Panc1 (cell line): ENCODE data around the gene NUTM2E. TPM values are rescaled to one million over a fixed set of nuclear protein-coding genes. Genes with fewer than 3 reads are reported as not detected.
"Not testable (repeated sequence)": the region's sequence is repeated elsewhere in the genome, so short reads cannot be mapped to it uniquely, and the experiment has no call there.

Experiments
- ATAC-seq: fragments of 200-7000 bp; cut with Tn5 transposase; 2 replicates; pipeline ENCODE4 v1.9.1; 2020; ENCODE audit warnings: mild to moderate bottlenecking, moderate library complexity
- Bru-seq: library from RNA; stranded (reverse); fragments of 400-500 nt; gene quantifications from one replicate; lab custom pipeline; 2021; lab: Mats Ljungman, UMichigan
- BruChase-seq, 2 experiments: library from RNA; stranded (reverse); fragments of 400-500 nt; gene quantifications; one replicate each; lab custom pipeline; 2021; lab: Mats Ljungman, UMichigan
- BruUV-seq: library from RNA; stranded (reverse); fragments of 400-500 nt; replicated peaks from 2 replicates; lab custom pipeline; 2021; lab: Mats Ljungman, UMichigan
- CTCF ChIA-PET: fragments of 300-600 bp; sonication (Branson Sonifier 250); formaldehyde crosslinking; loops from one replicate; lab custom pipeline; 2022; ENCODE audit warnings: antibody characterized with exemption; lab: Charles Lee
- POLR2A ChIA-PET: fragments of 300-600 bp; sonication (Branson Sonifier 250); formaldehyde crosslinking; loops from one replicate; lab custom pipeline; 2022; ENCODE audit warnings: antibody characterized with exemption; lab: Charles Lee
- DNase-seq: peaks from one replicate; pipeline ENCODE4 v3.0.0-alpha.2; 2010; ENCODE audit warnings: low read depth, low spot score
- H3K27ac ChIP-seq: 2 replicates; pipeline ENCODE4 v1.5.1; 2011; ENCODE audit warnings: mild to moderate bottlenecking, low read length, inconsistent platforms
- H3K27me3 ChIP-seq: fragments of 200-500 bp; sonication (Bioruptor generic); 2 replicates; pipeline ENCODE4 v1.6.0; 2014; ENCODE audit warnings: low read length, inconsistent platforms; ENCODE audit not compliant: control insufficient read depth, insufficient read depth
- H3K36me3 ChIP-seq: fragments of 200-500 bp; sonication (Bioruptor generic); 2 replicates; pipeline ENCODE4 v1.5.1; 2014; ENCODE audit warnings: inconsistent platforms, mild to moderate bottlenecking, low read length, moderate library complexity; ENCODE audit not compliant: control insufficient read depth, insufficient read depth
- H3K4me1 ChIP-seq: 2 replicates; pipeline ENCODE4 v1.5.1; 2011; ENCODE audit warnings: inconsistent platforms, mild to moderate bottlenecking, low read length, moderate library complexity; ENCODE audit not compliant: control insufficient read depth, insufficient read depth
- H3K4me3 ChIP-seq, 2 experiments: 2 replicates each; pipeline ENCODE4 v1.5.1; 2011 to 2012; ENCODE audit warnings: low read depth in 2 of 2, low read length in 2 of 2, mild to moderate bottlenecking in 2 of 2, inconsistent platforms in 1 of 2, moderate library complexity in 1 of 2
- H3K9me3 ChIP-seq: fragments of 200-500 bp; sonication (Bioruptor generic); 2 replicates; pipeline ENCODE4 v1.5.1; 2014; ENCODE audit warnings: low read depth, mild to moderate bottlenecking, inconsistent platforms, low read length, moderate library complexity; ENCODE audit not compliant: control insufficient read depth, insufficient read depth
- CTCF ChIP-seq: fragments of 450-650 bp; IDR thresholded peaks from 2 replicates; pipeline ENCODE4 v1.5.1; 2017; ENCODE audit warnings: mild to moderate bottlenecking
- in situ Hi-C: cut with HindIII; loops from 2 replicates; pipeline ENCODE4 v1.10.0; 2016; ENCODE audit warnings: low sequenced_read_pairs, low pct_unique_long_range_greater_than_20kb
- intact Hi-C: fragments of 100-400 bp; cut with micrococcal nuclease; formaldehyde crosslinking; loops from one replicate; pipeline ENCODE4 v1.10.0; 2022; ENCODE audit not compliant: unreplicated experiment
- long read RNA-seq: library from polyadenylated mRNA; unstranded; transcript quantifications from one replicate; pipeline ENCODE4 v2.0.0, GENCODE V29; 2021; ENCODE audit not compliant: unreplicated experiment
- polyA plus RNA-seq: library from polyadenylated mRNA; unstranded; fragments of >200 nt; gene quantifications from one replicate; pipeline ENCODE4 v1.2.1, GENCODE V29; 2012; ENCODE audit warnings: missing spikeins; ENCODE audit not compliant: insufficient read length
- total RNA-seq: library from RNA; stranded (reverse); gene quantifications from one replicate; pipeline ENCODE4 v1.2.1, GENCODE V29; 2021; ENCODE audit not compliant: unreplicated experiment

NUTM2E gene, protein sequence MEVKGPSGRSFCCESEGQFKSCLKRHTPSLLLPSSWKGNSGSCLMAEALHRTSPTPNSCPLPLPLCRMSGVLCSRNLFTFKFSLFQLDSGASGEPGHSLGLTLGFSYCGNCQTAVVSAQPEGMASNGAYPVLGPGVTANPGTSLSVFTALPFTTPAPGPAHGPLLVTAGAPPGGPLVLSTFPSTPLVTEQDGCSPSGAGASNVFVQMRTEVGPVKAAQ (N-terminal part only)
- total RNA-seq (0.08 TPM), Bru-seq, nascent RNA (percentile 21 among the genes with signal in this experiment), BruChase-seq, experiment 1, labeled RNA remaining after a 2-hour chase (percentile 19 among the genes with signal in this experiment), BruChase-seq, experiment 2, labeled RNA remaining after a 6-hour chase (percentile 24 among the genes with signal in this experiment)
- not detected for polyA plus RNA-seq
- long read RNA-seq = 0 reads

- CTCF ChIA-PET, H3K4me1 ChIP-seq, H3K9me3 ChIP-seq, H3K36me3 ChIP-seq, in situ Hi-C loops, H3K27me3 ChIP-seq, POLR2A ChIA-PET, BruUV-seq: not testable (repeated sequence)
- peak; percentile 28 for DNase-seq
- peak; percentile 98 for ATAC-seq
- Histone ChIP-seq H3K4me3 (peak within 1 kb of the TSS; percentile 44 to 51), H3K27ac (peak within 1 kb of the TSS; percentile 8; the same call in 1 of the 2 replicates)
- intact Hi-C loops = loop anchor here (10.0 kb wide), 1 partner anchor 98 kb away; no protein-coding TSS in a partner anchor
These were observed at the start of gene NUTM2E for GRCh38 chr10:79826496-79827215. NUTM2E (plus strand) TSS chr10:79826739; CDS start chr10:79841741, 15,002 bp downstream.

- H3K9me3 ChIP-seq, POLR2A ChIA-PET, H3K27me3 ChIP-seq, intact Hi-C loops, in situ Hi-C loops, H3K4me1 ChIP-seq, H3K4me3 ChIP-seq, H3K27ac ChIP-seq, CTCF ChIA-PET, H3K36me3 ChIP-seq, DNase-seq: not testable (repeated sequence)
- BruUV-seq = TSS peak; percentile 3
- ATAC-seq = peak; percentile 67; the same call in 1 of the 2 replicates
These were observed 48.5 kb upstream of the NUTM2E start for GRCh38 chr10:79777997-79778396.

DNA sequence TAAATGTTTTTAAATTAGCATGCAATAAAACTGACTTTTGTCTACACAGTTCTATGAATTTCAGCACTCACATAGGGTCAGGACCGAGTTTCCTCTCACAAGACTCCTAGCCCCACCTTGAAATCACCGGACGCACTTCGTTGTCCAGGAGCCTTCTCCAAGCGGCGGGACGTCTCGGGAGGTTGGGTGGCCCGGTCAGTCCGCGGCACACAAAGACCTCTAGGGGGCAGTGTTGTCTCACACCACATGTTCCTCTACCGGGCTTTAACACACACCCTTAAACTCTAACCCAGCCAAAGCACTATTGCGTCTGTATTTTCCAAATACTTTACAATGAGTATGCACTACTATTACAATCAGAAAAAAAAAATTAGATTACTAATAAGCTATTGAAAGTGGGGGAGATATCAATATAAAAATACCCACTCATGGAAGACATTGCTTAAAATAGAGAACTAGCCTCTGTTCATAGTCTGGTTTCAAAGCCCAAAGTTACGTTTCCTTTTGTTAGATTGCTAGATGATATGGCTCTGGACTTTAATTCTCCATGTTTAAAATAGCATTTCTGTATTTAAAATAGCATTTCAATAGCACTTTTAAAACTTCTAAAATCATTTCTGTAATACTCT is 47.1 kb upstream of the NUTM2E start:
- H3K27ac ChIP-seq, H3K9me3 ChIP-seq, in situ Hi-C loops, intact Hi-C loops, H3K4me3 ChIP-seq, H3K27me3 ChIP-seq, POLR2A ChIA-PET, H3K36me3 ChIP-seq, BruUV-seq, CTCF ChIA-PET, H3K4me1 ChIP-seq: not testable (repeated sequence)
- ATAC-seq (peak; percentile 98), DNase-seq (peak; percentile 8)
- peak; percentile 83 for TF ChIP-seq CTCF

DNA sequence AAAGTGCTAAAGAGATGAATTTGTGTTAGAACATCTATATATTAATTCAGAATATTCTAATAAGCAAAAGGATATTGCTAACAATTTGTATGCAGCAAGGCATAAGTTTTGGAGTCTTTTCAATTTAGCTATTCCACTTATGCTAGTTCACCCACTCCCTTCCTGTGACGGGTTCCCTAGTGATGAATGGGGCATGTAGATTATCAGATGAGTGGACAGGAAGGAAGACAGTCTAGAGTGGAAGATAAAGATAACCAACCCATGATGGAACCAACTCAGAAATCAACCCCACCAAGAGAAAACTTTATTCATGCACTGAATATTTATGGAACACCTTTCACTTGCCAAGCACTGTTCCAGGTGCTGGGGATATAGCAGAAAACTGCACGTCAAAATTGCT is 46.5 kb upstream of the NUTM2E start:
- intact Hi-C loops, BruUV-seq, in situ Hi-C loops, H3K27me3 ChIP-seq, H3K9me3 ChIP-seq, CTCF ChIA-PET, ATAC-seq, H3K27ac ChIP-seq, H3K4me1 ChIP-seq, H3K4me3 ChIP-seq, DNase-seq, H3K36me3 ChIP-seq, POLR2A ChIA-PET: not testable (repeated sequence)

GRCh38 chr10:79781584-79781983 is 45.0 kb upstream of the NUTM2E start:
- ATAC-seq, H3K36me3 ChIP-seq, BruUV-seq, DNase-seq, H3K4me3 ChIP-seq, in situ Hi-C loops, POLR2A ChIA-PET, H3K27me3 ChIP-seq, H3K4me1 ChIP-seq, H3K9me3 ChIP-seq, H3K27ac ChIP-seq, intact Hi-C loops, CTCF ChIA-PET: not testable (repeated sequence)

DNA sequence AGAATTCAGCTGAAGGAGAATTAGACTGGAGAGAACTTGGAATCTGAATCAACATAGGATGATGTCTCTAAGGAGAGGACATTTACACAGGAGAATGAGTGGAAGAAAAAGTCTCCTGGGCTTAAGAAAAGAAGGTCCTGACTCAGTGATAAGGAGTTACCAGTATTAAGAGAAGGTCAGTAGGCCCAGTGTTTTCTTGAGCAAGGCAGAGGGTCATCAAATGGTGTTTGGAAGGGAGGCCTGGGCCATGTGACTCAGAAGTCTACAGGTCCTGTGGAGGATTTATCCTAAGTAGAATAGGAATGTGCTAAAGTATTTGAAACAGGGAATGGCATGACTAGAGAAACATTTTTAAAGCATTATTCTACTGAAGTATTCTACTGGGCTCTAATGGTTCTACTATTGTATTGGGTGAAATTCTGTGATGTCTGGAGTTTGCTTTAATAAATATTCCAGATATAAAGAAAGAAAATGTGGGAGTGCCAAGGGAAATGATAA is 39.0 kb upstream of the NUTM2E start:
- H3K36me3 ChIP-seq, H3K27ac ChIP-seq, intact Hi-C loops, CTCF ChIA-PET, ATAC-seq, BruUV-seq, POLR2A ChIA-PET, in situ Hi-C loops, H3K4me1 ChIP-seq, DNase-seq, H3K27me3 ChIP-seq, H3K9me3 ChIP-seq, H3K4me3 ChIP-seq: not testable (repeated sequence)
